Adrenal gland (tissue), 12 donors: ENCODE measurements around the gene SLC6A18. TPM values are rescaled to one million over a fixed set of nuclear protein-coding genes. Genes with fewer than 3 reads are reported as not detected.

Experiments
- DNase-seq, 7 donors: peaks; one replicate each; pipeline ENCODE4 v3.0.0-alpha.2; 2019 to 2020
- H3K27ac ChIP-seq, 5 donors: fragments of 200-600 bp; sonication (generic) in 4 of 5; 1 replicate in 3 of 5; 2 replicates in 2 of 5; pipeline versions ENCODE4 v1.5.1 to v1.8.0; 2016 to 2020; ENCODE audit warnings: mild to moderate bottlenecking in 1 of 5
- H3K27me3 ChIP-seq: fragments of 200-600 bp; 2 replicates; pipeline ENCODE4 v1.8.0; 2021
- H3K36me3 ChIP-seq, 2 donors: fragments of 200-600 bp; replicated peaks in 1 of 2; 1 replicate in 1 of 2; 2 replicates in 1 of 2; pipeline versions ENCODE4 v1.5.1 to v1.8.0; 2018 to 2022
- H3K4me1 ChIP-seq, 2 donors: fragments of 200-600 bp; replicated peaks in 1 of 2; 1 replicate in 1 of 2; 2 replicates in 1 of 2; pipeline versions ENCODE4 v1.5.1 to v1.8.0; 2018 to 2021
- H3K4me3 ChIP-seq, 4 donors: fragments of 200-600 bp; sonication (generic) in 3 of 4; one replicate each; pipeline ENCODE4 v1.5.1; 2016 to 2018
- H3K9me3 ChIP-seq, 3 donors: fragments of 200-600 bp; sonication (generic) in 1 of 3; replicated peaks in 1 of 3; 1 replicate in 2 of 3; 2 replicates in 1 of 3; pipeline versions ENCODE4 v1.5.1 to v1.8.0; 2016 to 2021
- CTCF ChIP-seq, 6 experiments: fragments of 450-650 bp in 4 of 6; fragments of 200-600 bp in 2 of 6; sonication (generic) in 1 of 6; IDR thresholded peaks; 1 replicate in 5 of 6; 2 replicates in 1 of 6; pipeline versions ENCODE4 v1.5.1 to v1.8.0; 2016 to 2021; ENCODE audit warnings: antibody characterized with exemption in 6 of 6, mild to moderate bottlenecking in 2 of 6, moderate library complexity in 1 of 6
- POLR2A ChIP-seq, 2 donors: fragments of 450-650 bp; IDR thresholded peaks; one replicate each; pipeline ENCODE4 v1.6.1; 2017; ENCODE audit warnings: antibody characterized with exemption in 2 of 2, mild to moderate bottlenecking in 2 of 2, moderate library complexity in 1 of 2
- WGBS, 4 donors: extraction: QIAGEN DNeasy Blood & Tissue Kit in 2 of 4; methylation state at CpG; one replicate each; pipeline versions ENCODE4 v1.1.5 to v1.1.7; 2013 to 2017; 5-methylcytosine and 5-hydroxymethylcytosine counted together
- intact Hi-C, 2 donors: fragments of 100-400 bp; cut with DNase I; formaldehyde crosslinking; loops; one replicate each; pipeline versions ENCODE4 v1.14.1 to v1.15.0; 2022 to 2023
- polyA plus RNA-seq, 3 donors: library from polyadenylated mRNA; stranded (reverse); fragments of 200-250 nt in 2 of 3; fragments of 350-450 nt in 1 of 3; fragmentation: Illumina TruSeq in 1 of 3; extraction: RNeasy Lipid Tissue Mini Kit (QIAGEN cat#74804) in 1 of 3; gene quantifications; one replicate each; pipeline ENCODE4 v1.2.3, GENCODE V29; 2013 to 2014
- total RNA-seq, 9 donors: library from RNA; depleted of rRNA in 4 of 9; stranded (reverse); fragments of >200 nt in 4 of 9; fragments of 120-200 nt in 1 of 9; fragmentation: NEBNext Ultra II Directional in 1 of 9; extraction: Animal tissue kit (Norgen Biotek cat#: 25700) in 1 of 9; gene quantifications; one replicate each; pipeline versions ENCODE4 v1.1.0 to v1.2.4, GENCODE V29; 2013 to 2023
- donor health status: healthy with polysubstance abuse.
- donor health status: Bipolar disorder and iron deficiency.
- donor health status: DM: yes; HTN: yes; CAD: no.
- donor health status: DM: no; HTN: no; CAD: no.
- donor health status: DM: no; HTN: no; CAD: no.
- donor health status: DM: yes; HTN: yes; CAD: no.

Gene SLC6A18
- total and polyA plus RNA-seq, 12 donors = not detected

GRCh38 chr5:1204693-1205242 lies 20.4 kb upstream of the SLC6A18 start:
- Histone ChIP-seq H3K4me3 (no peak overlapping the region), H3K27ac (no peak overlapping the region), H3K4me1 (no peaks in the 10 kb centered on the region), H3K36me3 (no peaks in the 10 kb centered on the region), H3K9me3 (no peaks in the 10 kb centered on the region), H3K27me3 (no peaks in the 10 kb centered on the region)
- intact Hi-C loops = no loop called here
- 25 to 48% (median 31%) methylated on average over 14 to 18 of the region's 18 CpGs for WGBS, 4 donors
- no peak for DNase-seq
- TF ChIP-seq POLR2A (IDR thresholded peaks at IDR 0.05) (no peak), CTCF (IDR thresholded peaks at IDR 0.05) (no peak)

- no peaks in the 10 kb centered on the region for H3K36me3 ChIP-seq
- H3K9me3 ChIP-seq = no peaks in the 10 kb centered on the region
- H3K27me3 ChIP-seq = no peaks in the 10 kb centered on the region
- H3K27ac ChIP-seq = no peak overlapping the region
- H3K4me1 ChIP-seq = no peaks in the 10 kb centered on the region
- intact Hi-C loops = no loop called here
- TF ChIP-seq POLR2A (IDR thresholded peaks at IDR 0.05) (no peak), CTCF (IDR thresholded peaks at IDR 0.05) (no peak)
- WGBS, 4 donors = 65 to 69% (median 69%) methylated on average over 9 to 11 of the region's 11 CpGs
- H3K4me3 ChIP-seq = no peak overlapping the region
- DNase-seq = no peak
Observed at GRCh38 chr5:1205255-1206180, 19.7 kb upstream of the SLC6A18 start.

- Histone ChIP-seq H3K9me3 (no peaks in the 10 kb centered on the region), H3K27me3 (no peaks in the 10 kb centered on the region), H3K27ac (no peak overlapping the region), H3K4me1 (no peaks in the 10 kb centered on the region), H3K36me3 (no peaks in the 10 kb centered on the region), H3K4me3 (no peak overlapping the region)
- no peak for DNase-seq
- no peak for TF ChIP-seq POLR2A (IDR thresholded peaks at IDR 0.05)
- no peak for TF ChIP-seq CTCF (IDR thresholded peaks at IDR 0.05)
- intact Hi-C loops = no loop called here
- 65 to 76% (median 70%) methylated on average over 30 to 49 of the region's 49 CpGs for WGBS, 4 donors
Observed at GRCh38 chr5:1206521-1207412, 18.4 kb upstream of the SLC6A18 start.

- no peak for DNase-seq
- Histone ChIP-seq H3K4me1 (no peaks in the 10 kb centered on the region), H3K27ac (no peak overlapping the region), H3K27me3 (no peaks in the 10 kb centered on the region), H3K4me3 (no peak overlapping the region), H3K36me3 (no peaks in the 10 kb centered on the region), H3K9me3 (no peaks in the 10 kb centered on the region)
- intact Hi-C loops = no loop called here
- TF ChIP-seq CTCF (IDR thresholded peaks at IDR 0.05) = no peak
- no peak for TF ChIP-seq POLR2A (IDR thresholded peaks at IDR 0.05)
- WGBS, 4 donors = 64 to 71% (median 69%) methylated on average over 6 of the region's 6 CpGs
Observed at GRCh38 chr5:1207555-1207954, 17.6 kb upstream of the SLC6A18 start.
